ENCODE results near the gene GNA14.
"Not testable (repeated sequence)": the region's sequence is repeated elsewhere in the genome, so short reads cannot be mapped to it uniquely, and the experiment has no call there.

The GNA14 gene

GRCh38 chr9:77648234-77649108, at the start of gene GNA14:
GNA14 (minus strand) TSS chr9:77648322; CDS start chr9:77647793, 529 bp downstream.
- Histone ChIP-seq H3K9me3 (ENCODE audit: control insufficient read depth in 1 of 2, low read length in 2 of 2) (no peaks in the 10 kb centered on the region), H3K27me3 (ENCODE audit: low read depth, low read length) (no peaks in the 10 kb centered on the region), H3K4me1 (ENCODE audit: control insufficient read depth in 1 of 2, insufficient read depth in 2 of 2, low read length in 2 of 2) (peaks cover 3 to 15% of the 10 kb centered on the region in 2 donors), H3K4me3 (ENCODE audit: low read depth in 1 of 2, low read length in 2 of 2) (peak within 1 kb of the TSS; percentile 70 to 79), H3K36me3 (ENCODE audit: control insufficient read depth in 1 of 2, insufficient read depth in 2 of 2, low read length in 2 of 2) (no peaks in the 10 kb centered on the region), H3K27ac (ENCODE audit: low read length) (no peak within 1 kb of the TSS)

- no peaks in the 10 kb centered on the region for H3K4me1 ChIP-seq (ENCODE audit: control insufficient read depth in 1 of 2, insufficient read depth in 2 of 2, low read length in 2 of 2)
- peaks cover 0 to 3% of the 10 kb centered on the region in 2 donors for H3K9me3 ChIP-seq (ENCODE audit: control insufficient read depth in 1 of 2, low read length in 2 of 2)
- H3K36me3 ChIP-seq (ENCODE audit: control insufficient read depth in 1 of 2, insufficient read depth in 2 of 2, low read length in 2 of 2) = no peaks in the 10 kb centered on the region
- H3K27ac ChIP-seq (ENCODE audit: low read length) = no peak overlapping the region
- H3K4me3 ChIP-seq (ENCODE audit: low read depth in 1 of 2, low read length in 2 of 2) = no peak overlapping the region
- H3K27me3 ChIP-seq (ENCODE audit: low read depth, low read length) = no peaks in the 10 kb centered on the region
Observed at GRCh38 chr9:77697238-77697984, 49.3 kb upstream of the GNA14 start.

GRCh38 chr9:77690723-77691122, 42.6 kb upstream of the GNA14 start:
- not testable (repeated sequence) for H3K36me3 ChIP-seq (ENCODE audit: control insufficient read depth in 1 of 2, insufficient read depth in 2 of 2, low read length in 2 of 2); H3K9me3 ChIP-seq (ENCODE audit: control insufficient read depth in 1 of 2, low read length in 2 of 2)

GRCh38 chr9:77690119-77690518, 42.0 kb upstream of the GNA14 start:
- not testable (repeated sequence) for H3K4me1 ChIP-seq (ENCODE audit: control insufficient read depth in 1 of 2, insufficient read depth in 2 of 2, low read length in 2 of 2); H3K27ac ChIP-seq (ENCODE audit: low read length); H3K27me3 ChIP-seq (ENCODE audit: low read depth, low read length); H3K36me3 ChIP-seq (ENCODE audit: control insufficient read depth in 1 of 2, insufficient read depth in 2 of 2, low read length in 2 of 2); H3K9me3 ChIP-seq (ENCODE audit: control insufficient read depth in 1 of 2, low read length in 2 of 2); H3K4me3 ChIP-seq (ENCODE audit: low read depth in 1 of 2, low read length in 2 of 2)

More at GRCh38 chr9:77690723-77691122, 42.6 kb upstream of the GNA14 start:
- not testable (repeated sequence) for H3K27ac ChIP-seq (ENCODE audit: low read length); H3K4me1 ChIP-seq (ENCODE audit: control insufficient read depth in 1 of 2, insufficient read depth in 2 of 2, low read length in 2 of 2); H3K27me3 ChIP-seq (ENCODE audit: low read depth, low read length); H3K4me3 ChIP-seq (ENCODE audit: low read depth in 1 of 2, low read length in 2 of 2)

GRCh38 chr9:77687737-77688136, 39.6 kb upstream of the GNA14 start:
- H3K4me1 ChIP-seq (ENCODE audit: control insufficient read depth in 1 of 2, insufficient read depth in 2 of 2, low read length in 2 of 2); H3K9me3 ChIP-seq (ENCODE audit: control insufficient read depth in 1 of 2, low read length in 2 of 2); H3K36me3 ChIP-seq (ENCODE audit: control insufficient read depth in 1 of 2, insufficient read depth in 2 of 2, low read length in 2 of 2); H3K27me3 ChIP-seq (ENCODE audit: low read depth, low read length); H3K27ac ChIP-seq (ENCODE audit: low read length); H3K4me3 ChIP-seq (ENCODE audit: low read depth in 1 of 2, low read length in 2 of 2): not testable (repeated sequence)

GRCh38 chr9:77680581-77680980, 32.5 kb upstream of the GNA14 start:
- H3K36me3 ChIP-seq (ENCODE audit: control insufficient read depth in 1 of 2, insufficient read depth in 2 of 2, low read length in 2 of 2) = no peaks in the 10 kb centered on the region
- no peaks in the 10 kb centered on the region for H3K9me3 ChIP-seq (ENCODE audit: control insufficient read depth in 1 of 2, low read length in 2 of 2)
- no peak overlapping the region for H3K27ac ChIP-seq (ENCODE audit: low read length)
- no peak overlapping the region for H3K4me3 ChIP-seq (ENCODE audit: low read depth in 1 of 2, low read length in 2 of 2)
- H3K4me1 ChIP-seq (ENCODE audit: control insufficient read depth in 1 of 2, insufficient read depth in 2 of 2, low read length in 2 of 2) = peaks cover 0 to 5% of the 10 kb centered on the region in 2 donors
- no peaks in the 10 kb centered on the region for H3K27me3 ChIP-seq (ENCODE audit: low read depth, low read length)

GRCh38 chr9:77679661-77680368, 31.7 kb upstream of the GNA14 start:
- Histone ChIP-seq H3K4me1 (ENCODE audit: control insufficient read depth in 1 of 2, insufficient read depth in 2 of 2, low read length in 2 of 2) (peaks cover 0 to 5% of the 10 kb centered on the region in 2 donors), H3K27me3 (ENCODE audit: low read depth, low read length) (no peaks in the 10 kb centered on the region), H3K27ac (ENCODE audit: low read length) (no peak overlapping the region), H3K9me3 (ENCODE audit: control insufficient read depth in 1 of 2, low read length in 2 of 2) (no peaks in the 10 kb centered on the region), H3K4me3 (ENCODE audit: low read depth in 1 of 2, low read length in 2 of 2) (no peak overlapping the region), H3K36me3 (ENCODE audit: control insufficient read depth in 1 of 2, insufficient read depth in 2 of 2, low read length in 2 of 2) (no peaks in the 10 kb centered on the region)

GRCh38 chr9:77679088-77679487, 31.0 kb upstream of the GNA14 start:
- no peaks in the 10 kb centered on the region for H3K9me3 ChIP-seq (ENCODE audit: control insufficient read depth in 1 of 2, low read length in 2 of 2)
- no peak overlapping the region for H3K4me3 ChIP-seq (ENCODE audit: low read depth in 1 of 2, low read length in 2 of 2)
- H3K36me3 ChIP-seq (ENCODE audit: control insufficient read depth in 1 of 2, insufficient read depth in 2 of 2, low read length in 2 of 2) = no peaks in the 10 kb centered on the region
- peaks cover 0 to 5% of the 10 kb centered on the region in 2 donors for H3K4me1 ChIP-seq (ENCODE audit: control insufficient read depth in 1 of 2, insufficient read depth in 2 of 2, low read length in 2 of 2)
- no peak overlapping the region for H3K27ac ChIP-seq (ENCODE audit: low read length)
- H3K27me3 ChIP-seq (ENCODE audit: low read depth, low read length) = no peaks in the 10 kb centered on the region

GRCh38 chr9:77677957-77678535, 29.9 kb upstream of the GNA14 start:
- H3K36me3 ChIP-seq (ENCODE audit: control insufficient read depth in 1 of 2, insufficient read depth in 2 of 2, low read length in 2 of 2) = no peaks in the 10 kb centered on the region
- no peak overlapping the region for H3K4me3 ChIP-seq (ENCODE audit: low read depth in 1 of 2, low read length in 2 of 2)
- H3K4me1 ChIP-seq (ENCODE audit: control insufficient read depth in 1 of 2, insufficient read depth in 2 of 2, low read length in 2 of 2) = peaks cover 0 to 5% of the 10 kb centered on the region in 2 donors
- no peaks in the 10 kb centered on the region for H3K9me3 ChIP-seq (ENCODE audit: control insufficient read depth in 1 of 2, low read length in 2 of 2)
- no peaks in the 10 kb centered on the region for H3K27me3 ChIP-seq (ENCODE audit: low read depth, low read length)
- no peak overlapping the region for H3K27ac ChIP-seq (ENCODE audit: low read length)

GRCh38 chr9:77677397-77677796, 29.3 kb upstream of the GNA14 start:
- Histone ChIP-seq H3K4me1 (ENCODE audit: control insufficient read depth in 1 of 2, insufficient read depth in 2 of 2, low read length in 2 of 2) (peaks cover 0 to 5% of the 10 kb centered on the region in 2 donors), H3K4me3 (ENCODE audit: low read depth in 1 of 2, low read length in 2 of 2) (no peak overlapping the region), H3K36me3 (ENCODE audit: control insufficient read depth in 1 of 2, insufficient read depth in 2 of 2, low read length in 2 of 2) (no peaks in the 10 kb centered on the region), H3K27me3 (ENCODE audit: low read depth, low read length) (no peaks in the 10 kb centered on the region), H3K27ac (ENCODE audit: low read length) (no peak overlapping the region), H3K9me3 (ENCODE audit: control insufficient read depth in 1 of 2, low read length in 2 of 2) (no peaks in the 10 kb centered on the region)

Data from muscle layer of duodenum (tissue), 2 donors.